Osteoblast (primary cell): ENCODE results near the gene PSMD12. TPM values are rescaled to one million over a fixed set of nuclear protein-coding genes. Genes with fewer than 3 reads are reported as not detected.
"Not testable (repeated sequence)": the region's sequence is repeated elsewhere in the genome, so short reads cannot be mapped to it uniquely, and the experiment has no call there.

Experiments used
- DNase-seq: peaks from one replicate; pipeline ENCODE4 v3.0.0; 2011; ENCODE audit warnings: low spot score, mixed read lengths; ENCODE audit not compliant: insufficient read length; ENCODE audit errors: missing footprints
- H2AFZ ChIP-seq: 2 replicates; pipeline ENCODE4 v1.6.0; 2011; ENCODE audit warnings: mild to moderate bottlenecking, low read length
- H3K27ac ChIP-seq: 2 replicates; pipeline ENCODE4 v1.5.1; 2011; ENCODE audit warnings: mild to moderate bottlenecking, low read depth, low read length, moderate library complexity
- H3K27me3 ChIP-seq: 2 replicates; pipeline ENCODE4 v1.6.0; 2012; ENCODE audit warnings: mild to moderate bottlenecking, control low read depth, inconsistent platforms, low read length, moderate library complexity; ENCODE audit not compliant: insufficient read depth
- H3K36me3 ChIP-seq: 2 replicates; pipeline ENCODE4 v1.5.1; 2011; ENCODE audit warnings: mild to moderate bottlenecking, low read length, control low read depth, moderate library complexity; ENCODE audit not compliant: insufficient read depth
- H3K4me1 ChIP-seq: 2 replicates; pipeline ENCODE4 v1.5.1; 2011; ENCODE audit warnings: mild to moderate bottlenecking, low read length, control low read depth, moderate library complexity; ENCODE audit not compliant: insufficient read depth
- H3K4me2 ChIP-seq: 2 replicates; pipeline ENCODE4 v1.6.0; 2011; ENCODE audit warnings: mild to moderate bottlenecking, low read length; ENCODE audit not compliant: insufficient read depth
- H3K4me3 ChIP-seq: fragments of 200-600 bp; sonication (generic); 3 replicates; pipeline ENCODE4 v1.5.1; 2012; ENCODE audit warnings: mild to moderate bottlenecking, low read length, inconsistent platforms; ENCODE audit not compliant: insufficient read depth
- H3K79me2 ChIP-seq: 2 replicates; pipeline ENCODE4 v1.6.0; 2012; ENCODE audit warnings: mild to moderate bottlenecking, low read length, control low read depth, inconsistent platforms; ENCODE audit not compliant: insufficient read depth
- H3K9me3 ChIP-seq: 2 replicates; pipeline ENCODE4 v1.5.1; 2011; ENCODE audit warnings: low read depth, low read length, control low read depth
- H4K20me1 ChIP-seq: 2 replicates; pipeline ENCODE4 v1.6.0; 2012; ENCODE audit warnings: mild to moderate bottlenecking, low read length, control low read depth; ENCODE audit not compliant: insufficient read depth
- CTCF ChIP-seq: IDR thresholded peaks from 2 replicates; pipeline ENCODE4 v1.5.1; 2011; ENCODE audit warnings: mild to moderate bottlenecking, low read depth, low read length, moderate library complexity; ENCODE audit errors: extremely low read depth
- total RNA-seq: library from RNA; depleted of rRNA; stranded (reverse); fragments of >200 nt; gene quantifications from 2 replicates; pipeline ENCODE4 v1.2.3, GENCODE V29; 2012

The PSMD12 gene
- total RNA-seq, 1 donor, result 24.2 TPM

GRCh38 chr17:67323445-67323844 lies 42.9 kb downstream of the PSMD12 start:
- Histone ChIP-seq H3K9me3 (no peaks in the 10 kb centered on the region), H3K36me3 (no peaks in the 10 kb centered on the region), H2AFZ (no peak overlapping the region), H3K27me3 (peaks cover 4% of the 10 kb centered on the region), H3K4me1 (no peaks in the 10 kb centered on the region), H4K20me1 (no peaks in the 10 kb centered on the region), H3K4me2 (no peak overlapping the region), H3K4me3 (no peak overlapping the region), H3K27ac (no peak overlapping the region), H3K79me2 (no peaks in the 10 kb centered on the region)
- no peak for DNase-seq
- no peak for TF ChIP-seq CTCF

- no peak overlapping the region for H3K4me3 ChIP-seq
- no peak overlapping the region for H2AFZ ChIP-seq
- no peaks in the 10 kb centered on the region for H3K36me3 ChIP-seq
- TF ChIP-seq CTCF, result no peak
- H3K27me3 ChIP-seq, result peaks cover 4% of the 10 kb centered on the region
- DNase-seq, result no peak
- no peak overlapping the region for H3K4me2 ChIP-seq
- H4K20me1 ChIP-seq, result no peaks in the 10 kb centered on the region
- H3K4me1 ChIP-seq, result no peaks in the 10 kb centered on the region
- no peaks in the 10 kb centered on the region for H3K79me2 ChIP-seq
- no peaks in the 10 kb centered on the region for H3K9me3 ChIP-seq
- no peak overlapping the region for H3K27ac ChIP-seq
These were observed 44.2 kb downstream of the PSMD12 start for GRCh38 chr17:67322042-67322787.

DNA sequence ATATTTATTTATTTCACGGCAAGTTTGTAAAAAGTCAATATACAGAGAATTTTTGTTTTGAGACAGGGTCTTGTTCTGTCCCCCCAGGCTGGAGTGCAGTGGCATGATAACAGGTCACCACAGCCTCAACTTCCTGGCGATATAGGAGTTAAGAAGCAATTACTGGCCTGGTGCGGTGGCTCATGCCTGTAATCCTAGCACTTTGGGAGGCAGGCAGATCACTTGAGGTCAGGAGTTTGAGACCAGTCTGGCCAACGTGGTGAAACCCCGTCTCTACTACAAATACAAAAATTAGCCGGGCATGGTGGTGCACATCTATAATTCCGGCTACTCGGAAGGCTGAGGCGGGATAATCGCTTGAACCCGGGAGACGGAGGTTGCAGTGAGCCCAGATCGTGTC lies 44.9 kb downstream of the PSMD12 start:
- not testable (repeated sequence) for H3K79me2 ChIP-seq, H3K4me1 ChIP-seq, H3K27ac ChIP-seq, H3K27me3 ChIP-seq, H3K4me3 ChIP-seq, H4K20me1 ChIP-seq, DNase-seq, H2AFZ ChIP-seq, H3K36me3 ChIP-seq, H3K4me2 ChIP-seq, H3K9me3 ChIP-seq

DNA sequence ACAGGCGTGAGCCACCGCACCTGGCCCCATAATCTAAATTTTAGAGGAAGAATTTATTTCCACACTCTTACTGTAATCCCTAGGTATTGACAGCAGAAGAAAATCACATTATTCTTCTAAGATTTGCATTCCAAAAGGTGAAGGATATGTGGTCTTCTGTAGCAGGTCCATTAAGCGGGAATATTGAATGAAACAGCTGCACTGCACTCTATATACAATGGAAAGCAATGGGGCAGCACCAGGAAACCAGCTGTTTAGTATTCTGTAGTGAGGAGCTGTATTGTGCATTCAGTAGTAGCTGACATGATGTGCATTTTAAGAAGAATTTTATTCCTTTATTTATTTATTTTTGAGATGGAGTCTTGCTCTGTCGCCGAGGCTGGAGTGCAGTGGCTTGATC lies 49.6 kb downstream of the PSMD12 start:
- Histone ChIP-seq H3K27ac (no peak overlapping the region), H3K9me3 (no peaks in the 10 kb centered on the region), H4K20me1 (no peaks in the 10 kb centered on the region), H3K79me2 (no peaks in the 10 kb centered on the region), H2AFZ (no peak overlapping the region), H3K4me3 (no peak overlapping the region), H3K27me3 (peaks cover 4% of the 10 kb centered on the region), H3K4me2 (no peak overlapping the region), H3K4me1 (no peaks in the 10 kb centered on the region), H3K36me3 (no peaks in the 10 kb centered on the region)
- no peak for TF ChIP-seq CTCF
- DNase-seq, result no peak
